Lower leg skin (tissue), 3 donors: Measurements from ENCODE around the gene TRUB1.

Experiments used
- CTCF ChIP-seq, 3 donors: fragments of 450-650 bp; IDR thresholded peaks; one replicate each; pipeline ENCODE4 v1.5.1; 2016; ENCODE audit warnings: antibody characterized with exemption in 3 of 3, mild to moderate bottlenecking in 3 of 3, moderate library complexity in 2 of 3
- POLR2A ChIP-seq, 2 donors: fragments of 450-650 bp; IDR thresholded peaks; one replicate each; pipeline ENCODE4 v1.6.1; 2016 to 2017; ENCODE audit warnings: antibody characterized with exemption in 2 of 2, mild to moderate bottlenecking in 1 of 2, moderate library complexity in 1 of 2

- TF ChIP-seq CTCF (IDR thresholded peaks at IDR 0.05), result no peak
- no peak for TF ChIP-seq POLR2A (IDR thresholded peaks at IDR 0.05)
These were observed 18.5 kb downstream of the TRUB1 start for GRCh38 chr10:114956466-114956865.
